ENCODE results near the gene FMNL1. TPM values are rescaled to one million over a fixed set of nuclear protein-coding genes. Genes with fewer than 3 reads are reported as not detected.

FMNL1 gene
- total RNA-seq, 1 donor from 2014 or later, result 2.4 TPM

GRCh38 chr17:45228763-45229539 is 7.3 kb downstream of the FMNL1 start:
- Mint-ChIP-seq H3K4me1 (peaks cover 3% of the 10 kb centered on the region), H3K9me3 (no peaks in the 10 kb centered on the region), H3K36me3 (no peaks in the 10 kb centered on the region), H3K27me3 (ENCODE audit: insufficient read depth, low read depth) (peaks cover 13% of the 10 kb centered on the region), H3K27ac (no peak overlapping the region), H3K4me3 (no peak overlapping the region)
- Histone ChIP-seq H3K9me3 (ENCODE audit: low read depth) (no peaks in the 10 kb centered on the region), H2AFZ (replicated peaks) (no peak overlapping the region), H3K79me2 (ENCODE audit: low read depth) (no peaks in the 10 kb centered on the region), H3K9ac (no peak overlapping the region), H3F3A (ENCODE audit: low read depth) (no peaks in the 10 kb centered on the region), H4K20me1 (ENCODE audit: low read depth) (no peaks in the 10 kb centered on the region), H3K4me1 (peaks cover 16% of the 10 kb centered on the region), H3K27me3 (peaks cover 6% of the 10 kb centered on the region), H3K27ac (no peak overlapping the region), H3K4me2 (peak overlapping the region; percentile 34), H3K4me3 (no peak overlapping the region), H3K36me3 (no peaks in the 10 kb centered on the region)
- no peak for TF ChIP-seq EZH2 (IDR thresholded peaks at IDR 0.05)
- no peak for TF ChIP-seq CTCF (IDR thresholded peaks at IDR 0.05)
- no peak for TF ChIP-seq EZH2phosphoT487 (IDR thresholded peaks at IDR 0.05)
- DNase-seq (ENCODE audit: low spot score), result peak; percentile 50

GRCh38 chr17:45229681-45230409 is 8.2 kb downstream of the FMNL1 start:
- H3K36me3 Mint-ChIP-seq, result no peaks in the 10 kb centered on the region
- no peak for TF ChIP-seq CTCF (IDR thresholded peaks at IDR 0.05)
- Histone ChIP-seq H3K36me3 (no peaks in the 10 kb centered on the region), H3K27me3 (no peaks in the 10 kb centered on the region), H3K4me2 (no peak overlapping the region), H3K4me1 (peaks cover 16% of the 10 kb centered on the region), H2AFZ (replicated peaks) (no peak overlapping the region), H4K20me1 (ENCODE audit: low read depth) (no peaks in the 10 kb centered on the region), H3K79me2 (ENCODE audit: low read depth) (no peaks in the 10 kb centered on the region), H3F3A (ENCODE audit: low read depth) (no peaks in the 10 kb centered on the region), H3K9me3 (ENCODE audit: low read depth) (no peaks in the 10 kb centered on the region), H3K27ac (no peak overlapping the region), H3K4me3 (no peak overlapping the region), H3K9ac (no peak overlapping the region)
- H3K9me3 Mint-ChIP-seq, result no peaks in the 10 kb centered on the region
- H3K27ac Mint-ChIP-seq, result peak overlapping the region; percentile 53
- peaks cover 3% of the 10 kb centered on the region for H3K4me1 Mint-ChIP-seq
- no peak for DNase-seq (ENCODE audit: low spot score)
- no peak overlapping the region for H3K4me3 Mint-ChIP-seq
- H3K27me3 Mint-ChIP-seq (ENCODE audit: insufficient read depth, low read depth), result peaks cover 9% of the 10 kb centered on the region

DNA sequence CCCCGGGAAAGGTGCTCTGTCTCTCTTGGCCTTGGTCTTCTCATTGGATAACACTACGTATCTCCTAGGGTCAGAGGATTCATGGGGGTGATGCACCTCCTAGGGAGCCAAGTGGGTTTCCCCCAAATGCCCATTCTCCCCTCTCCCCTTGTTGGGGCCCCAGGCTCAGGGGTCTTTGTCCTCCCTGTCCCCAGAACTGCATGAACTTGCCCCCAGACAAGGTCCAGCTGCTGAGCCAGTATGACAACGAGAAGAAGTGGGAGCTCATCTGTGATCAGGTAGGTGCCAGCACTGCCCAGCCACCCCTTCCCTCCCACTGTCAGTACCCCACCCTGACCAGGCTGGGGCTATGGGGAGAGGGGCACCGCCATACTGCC is 8.7 kb downstream of the FMNL1 start:
- no peak overlapping the region for H2AFZ ChIP-seq (replicated peaks)
- H3F3A ChIP-seq (ENCODE audit: low read depth), result peaks cover 3% of the 10 kb centered on the region
- DNase-seq (ENCODE audit: low spot score), result no peak
- Mint-ChIP-seq H3K4me1 (peaks cover 3% of the 10 kb centered on the region), H3K4me3 (no peak overlapping the region), H3K36me3 (no peaks in the 10 kb centered on the region), H3K27ac (no peak overlapping the region), H3K27me3 (ENCODE audit: insufficient read depth, low read depth) (peaks cover 12% of the 10 kb centered on the region), H3K9me3 (no peaks in the 10 kb centered on the region)
- peaks cover 16% of the 10 kb centered on the region for H3K4me1 ChIP-seq
- no peak overlapping the region for H3K27ac ChIP-seq
- H3K79me2 ChIP-seq (ENCODE audit: low read depth), result no peaks in the 10 kb centered on the region
- H4K20me1 ChIP-seq (ENCODE audit: low read depth), result no peaks in the 10 kb centered on the region
- H3K36me3 ChIP-seq, result no peaks in the 10 kb centered on the region
- no peak overlapping the region for H3K9ac ChIP-seq
- H3K4me3 ChIP-seq, result no peak overlapping the region
- H3K27me3 ChIP-seq, result no peaks in the 10 kb centered on the region
- TF ChIP-seq EZH2 (IDR thresholded peaks at IDR 0.05), result no peak
- no peak for TF ChIP-seq CTCF (IDR thresholded peaks at IDR 0.05)
- TF ChIP-seq EZH2phosphoT487 (IDR thresholded peaks at IDR 0.05), result no peak
- H3K4me2 ChIP-seq, result no peak overlapping the region
- H3K9me3 ChIP-seq (ENCODE audit: low read depth), result no peaks in the 10 kb centered on the region

Data from neural progenitor cell (in vitro differentiated cells).